PC-3 (cell line): Measurements from ENCODE around the gene NR1H2. TPM values are rescaled to one million over a fixed set of nuclear protein-coding genes. Genes with fewer than 3 reads are reported as not detected.

Experiments
- ATAC-seq: fragments of 200-7000 bp; cut with Tn5 transposase; 2 replicates; pipeline ENCODE4 v1.9.1; 2020; ENCODE audit warnings: mild to moderate bottlenecking, moderate library complexity
- BruUV-seq: library from RNA; stranded (reverse); fragments of 400-500 nt; replicated peaks from 2 replicates; lab custom pipeline; 2021; lab: Mats Ljungman, UMichigan
- CTCF ChIA-PET: fragments of 300-600 bp; sonication (Branson Sonifier 250); formaldehyde crosslinking; loops from one replicate; lab custom pipeline; 2022; ENCODE audit warnings: antibody characterized with exemption; lab: Charles Lee
- POLR2A ChIA-PET: fragments of 300-600 bp; sonication (Branson Sonifier 250); formaldehyde crosslinking; loops from one replicate; lab custom pipeline; 2022; ENCODE audit warnings: antibody characterized with exemption; ENCODE audit not compliant: unreplicated experiment; lab: Charles Lee
- DNase-seq: peaks from one replicate; pipeline ENCODE4 v3.0.0-alpha.2; 2015
- H2AFZ ChIP-seq: fragments of 300-600 bp; sonication (generic); 2 replicates; pipeline ENCODE4 v1.6.0; 2016; ENCODE audit warnings: antibody characterized with exemption, low read length
- H3F3A ChIP-seq: fragments of 300-600 bp; sonication (generic); one replicate; pipeline ENCODE4 v1.6.0; 2017; ENCODE audit warnings: antibody characterized with exemption, low read length, control low read depth, mild to moderate bottlenecking; ENCODE audit not compliant: unreplicated experiment
- H3K27ac ChIP-seq: fragments of 300-600 bp; sonication (generic); 2 replicates; pipeline ENCODE4 v1.5.1; 2016; ENCODE audit warnings: mild to moderate bottlenecking, low read length
- H3K27me3 ChIP-seq: fragments of 300-600 bp; sonication (generic); 2 replicates; pipeline ENCODE4 v1.6.1; 2016; ENCODE audit warnings: low read length, mixed read lengths
- H3K36me3 ChIP-seq: fragments of 300-600 bp; sonication (generic); 2 replicates; pipeline ENCODE4 v1.6.1; 2016; ENCODE audit warnings: low read depth, mixed run types, low read length, mixed read lengths
- H3K4me1 ChIP-seq: fragments of 300-600 bp; sonication (generic); 2 replicates; pipeline ENCODE4 v1.5.1; 2016; ENCODE audit warnings: low read length; ENCODE audit not compliant: insufficient read depth
- H3K4me2 ChIP-seq: fragments of 300-600 bp; sonication (generic); 2 replicates; pipeline ENCODE4 v1.6.0; 2016; ENCODE audit warnings: low read length
- H3K4me3 ChIP-seq: fragments of 300-600 bp; sonication (generic); 2 replicates; pipeline ENCODE4 v1.5.1; 2016; ENCODE audit warnings: mild to moderate bottlenecking, low read length, mixed read lengths
- H3K79me2 ChIP-seq: fragments of 300-600 bp; sonication (generic); 2 replicates; pipeline ENCODE4 v1.6.1; 2017; ENCODE audit warnings: low read length, mixed read lengths
- H3K9ac ChIP-seq: fragments of 300-600 bp; sonication (generic); 2 replicates; pipeline ENCODE4 v1.6.0; 2016; ENCODE audit warnings: mild to moderate bottlenecking, low read length
- H3K9me2 ChIP-seq: fragments of 300-600 bp; sonication (generic); replicated peaks from 2 replicates; pipeline ENCODE4 v1.6.1; 2016; ENCODE audit warnings: mixed run types, low read length, mixed read lengths
- H3K9me3 ChIP-seq: fragments of 300-600 bp; sonication (generic); 2 replicates; pipeline ENCODE4 v1.6.1; 2016; ENCODE audit warnings: low read length, mixed read lengths
- H4K20me1 ChIP-seq: fragments of 300-600 bp; sonication (generic); 2 replicates; pipeline ENCODE4 v1.6.1; 2016; ENCODE audit warnings: low read length, mixed read lengths
- EZH2 ChIP-seq: fragments of 300-600 bp; sonication (generic); IDR thresholded peaks from one replicate; pipeline ENCODE4 v1.6.1; 2017; ENCODE audit warnings: antibody characterized with exemption, mild to moderate bottlenecking, low read length; ENCODE audit not compliant: unreplicated experiment
- EZH2phosphoT487 ChIP-seq: fragments of 300-600 bp; sonication (generic); IDR thresholded peaks from 2 replicates; pipeline ENCODE4 v1.6.1; 2018; ENCODE audit warnings: mild to moderate bottlenecking, antibody characterized with exemption, low read length, borderline replicate concordance
- intact Hi-C: fragments of 100-400 bp; cut with micrococcal nuclease; formaldehyde crosslinking; loops from 2 replicates; pipeline ENCODE4 v1.9.0; 2023
- total RNA-seq: library from RNA; depleted of rRNA; stranded (reverse); fragments of >200 nt; gene quantifications from 2 replicates; pipeline ENCODE4 v1.2.3, GENCODE V29; 2014
- TF ChIP-seq, protein P1 (sequence below): fragments of 300-600 bp; sonication (generic); conservative IDR thresholded peaks from 2 replicates; pipeline ENCODE4 v1.5.1; 2017; ENCODE audit warnings: antibody characterized with exemption, low read depth, mild to moderate bottlenecking, low read length

NR1H2 gene
- total RNA-seq, 1 experiment from 2014 or later = 130 TPM

DNA sequence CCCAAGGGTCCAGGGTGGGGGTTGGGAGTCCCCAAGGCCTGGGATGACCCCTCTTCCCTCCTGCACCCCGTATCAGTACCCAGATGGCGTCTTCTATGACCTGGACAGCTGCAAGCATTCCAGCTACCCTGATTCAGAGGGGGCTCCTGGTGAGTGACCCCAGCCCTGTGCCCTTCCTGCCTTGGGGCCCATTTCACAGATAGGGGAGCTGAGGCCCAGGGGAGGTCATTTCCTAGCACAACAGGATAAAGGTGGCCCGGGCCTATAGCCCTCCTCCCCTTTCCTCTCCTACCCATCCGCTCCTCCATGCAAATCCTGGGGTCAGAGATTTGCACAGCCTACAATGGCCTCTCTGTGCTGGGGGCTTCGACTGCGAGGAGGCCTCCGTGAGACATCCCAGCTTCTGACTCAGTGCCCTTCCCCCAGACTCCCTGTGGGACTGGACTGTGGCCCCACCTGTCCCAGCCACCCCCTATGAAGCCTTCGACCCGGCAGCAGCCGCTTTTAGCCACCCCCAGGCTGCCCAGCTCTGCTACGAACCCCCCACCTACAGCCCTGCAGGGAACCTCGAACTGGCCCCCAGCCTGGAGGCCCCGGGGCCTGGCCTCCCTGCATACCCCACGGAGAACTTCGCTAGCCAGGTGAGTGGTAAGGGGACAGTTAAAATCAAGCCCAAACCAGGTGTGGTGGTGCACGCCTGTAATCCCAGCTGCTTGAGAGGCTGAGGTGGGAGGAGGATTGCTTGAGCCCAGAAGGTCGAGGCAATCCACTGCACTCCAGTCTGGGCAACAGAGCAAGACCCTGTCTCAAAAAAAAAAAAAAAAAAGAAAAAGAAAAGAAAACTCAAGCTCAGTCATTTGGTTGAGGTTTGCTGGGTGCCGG lies 46.4 kb downstream of the NR1H2 start:
- H3K79me2 ChIP-seq = no peaks in the 10 kb centered on the region
- CTCF ChIA-PET = no interaction called here
- H3K4me3 ChIP-seq = no peak overlapping the region
- H3K9me2 ChIP-seq = no peaks in the 10 kb centered on the region
- no peaks in the 10 kb centered on the region for H3F3A ChIP-seq
- H3K36me3 ChIP-seq = no peaks in the 10 kb centered on the region
- H3K27me3 ChIP-seq = peaks cover 26% of the 10 kb centered on the region
- no TSS peak for BruUV-seq
- H4K20me1 ChIP-seq = no peaks in the 10 kb centered on the region
- no peak overlapping the region for H3K27ac ChIP-seq
- DNase-seq = no peak
- POLR2A ChIA-PET = no interaction called here
- no peak for ATAC-seq
- H3K9me3 ChIP-seq = no peaks in the 10 kb centered on the region
- intact Hi-C loops = no loop called here
- H3K9ac ChIP-seq = no peak overlapping the region
- no peak overlapping the region for H3K4me2 ChIP-seq
- TF ChIP-seq EZH2phosphoT487 (no peak), EZH2 (no peak)
- TF ChIP-seq, protein P1, sequence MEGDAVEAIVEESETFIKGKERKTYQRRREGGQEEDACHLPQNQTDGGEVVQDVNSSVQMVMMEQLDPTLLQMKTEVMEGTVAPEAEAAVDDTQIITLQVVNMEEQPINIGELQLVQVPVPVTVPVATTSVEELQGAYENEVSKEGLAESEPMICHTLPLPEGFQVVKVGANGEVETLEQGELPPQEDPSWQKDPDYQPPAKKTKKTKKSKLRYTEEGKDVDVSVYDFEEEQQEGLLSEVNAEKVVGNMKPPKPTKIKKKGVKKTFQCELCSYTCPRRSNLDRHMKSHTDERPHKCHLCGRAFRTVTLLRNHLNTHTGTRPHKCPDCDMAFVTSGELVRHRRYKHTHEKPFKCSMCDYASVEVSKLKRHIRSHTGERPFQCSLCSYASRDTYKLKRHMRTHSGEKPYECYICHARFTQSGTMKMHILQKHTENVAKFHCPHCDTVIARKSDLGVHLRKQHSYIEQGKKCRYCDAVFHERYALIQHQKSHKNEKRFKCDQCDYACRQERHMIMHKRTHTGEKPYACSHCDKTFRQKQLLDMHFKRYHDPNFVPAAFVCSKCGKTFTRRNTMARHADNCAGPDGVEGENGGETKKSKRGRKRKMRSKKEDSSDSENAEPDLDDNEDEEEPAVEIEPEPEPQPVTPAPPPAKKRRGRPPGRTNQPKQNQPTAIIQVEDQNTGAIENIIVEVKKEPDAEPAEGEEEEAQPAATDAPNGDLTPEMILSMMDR = no peak
- H3K4me1 ChIP-seq = no peaks in the 10 kb centered on the region
- no peak overlapping the region for H2AFZ ChIP-seq

GRCh38 chr19:50423279-50424113 lies 47.2 kb downstream of the NR1H2 start:
- Histone ChIP-seq H3K4me3 (no peak overlapping the region), H3K27ac (no peak overlapping the region), H3K36me3 (no peaks in the 10 kb centered on the region), H3K4me2 (no peak overlapping the region), H3K4me1 (no peaks in the 10 kb centered on the region), H3K9me3 (no peaks in the 10 kb centered on the region), H4K20me1 (no peaks in the 10 kb centered on the region), H3F3A (no peaks in the 10 kb centered on the region), H3K27me3 (peaks cover 19% of the 10 kb centered on the region), H3K9me2 (no peaks in the 10 kb centered on the region), H3K79me2 (no peaks in the 10 kb centered on the region), H2AFZ (no peak overlapping the region), H3K9ac (no peak overlapping the region)
- no peak for DNase-seq
- no TSS peak for BruUV-seq
- ATAC-seq = no peak
- ChIA-PET POLR2A (no interaction called here), CTCF (no interaction called here)
- TF ChIP-seq, protein P1 = no peak
- TF ChIP-seq EZH2 = no peak
- TF ChIP-seq EZH2phosphoT487 = no peak
- intact Hi-C loops = no loop called here

GRCh38 chr19:50425581-50425980 lies 49.3 kb downstream of the NR1H2 start:
- CTCF ChIA-PET = no interaction called here
- Histone ChIP-seq H3K36me3 (no peaks in the 10 kb centered on the region), H3K4me1 (no peaks in the 10 kb centered on the region), H3K27ac (no peak overlapping the region), H3K27me3 (no peaks in the 10 kb centered on the region), H3K9me3 (no peaks in the 10 kb centered on the region), H3F3A (no peaks in the 10 kb centered on the region), H4K20me1 (no peaks in the 10 kb centered on the region), H2AFZ (no peak overlapping the region), H3K4me2 (no peak overlapping the region), H3K9me2 (no peaks in the 10 kb centered on the region), H3K79me2 (no peaks in the 10 kb centered on the region), H3K9ac (no peak overlapping the region), H3K4me3 (no peak overlapping the region)
- POLR2A ChIA-PET = no interaction called here
- intact Hi-C loops = no loop called here
- BruUV-seq = no TSS peak
- TF ChIP-seq EZH2phosphoT487 = no peak
- TF ChIP-seq, protein P1 = no peak
- TF ChIP-seq EZH2 = no peak
- ATAC-seq (no peak), DNase-seq (no peak)
